Activated CD8-positive, alpha-beta memory T cell treated with anti-CD3 and anti-CD28 coated beads, Interleukin-2, amount 50 U/mL, for 1 hour (primary cell): ENCODE results near the gene SERTAD2.

Source experiments
- DNase-seq: peaks from one replicate; pipeline ENCODE4 v3.0.0-alpha.2; 2020; ENCODE audit errors: extremely low read depth

The SERTAD2 gene

DNA sequence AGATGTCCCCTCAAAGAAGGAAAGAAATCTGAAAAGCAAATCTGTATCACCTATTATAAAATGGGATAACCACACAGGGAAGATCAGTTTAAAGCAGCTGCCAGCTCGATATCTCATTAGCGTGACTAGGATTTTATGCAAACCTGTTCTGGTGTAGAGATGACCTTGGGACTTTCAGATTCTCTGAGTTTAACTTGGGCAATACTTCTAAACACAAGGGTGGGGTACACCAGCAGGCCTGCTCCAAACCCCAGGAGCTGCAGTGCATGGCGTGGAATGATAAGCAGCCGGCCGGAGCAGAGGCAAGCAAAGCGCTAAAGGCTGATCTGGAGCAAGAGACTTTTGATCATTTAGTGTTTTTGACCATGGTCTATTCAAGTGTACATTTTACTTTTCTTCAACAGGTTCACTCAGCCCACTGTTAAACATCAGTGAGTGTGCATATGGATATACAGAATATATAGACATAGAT lies 4.7 kb downstream of the SERTAD2 start:
- DNase-seq, result no peak

- peak; percentile 58 for DNase-seq
Measured at GRCh38 chr2:64646007-64646880, 7.5 kb downstream of the SERTAD2 start.

GRCh38 chr2:64644458-64645382 lies 9.0 kb downstream of the SERTAD2 start:
- DNase-seq, result no peak

GRCh38 chr2:64643838-64644457 lies 9.8 kb downstream of the SERTAD2 start:
- no peak for DNase-seq

DNA sequence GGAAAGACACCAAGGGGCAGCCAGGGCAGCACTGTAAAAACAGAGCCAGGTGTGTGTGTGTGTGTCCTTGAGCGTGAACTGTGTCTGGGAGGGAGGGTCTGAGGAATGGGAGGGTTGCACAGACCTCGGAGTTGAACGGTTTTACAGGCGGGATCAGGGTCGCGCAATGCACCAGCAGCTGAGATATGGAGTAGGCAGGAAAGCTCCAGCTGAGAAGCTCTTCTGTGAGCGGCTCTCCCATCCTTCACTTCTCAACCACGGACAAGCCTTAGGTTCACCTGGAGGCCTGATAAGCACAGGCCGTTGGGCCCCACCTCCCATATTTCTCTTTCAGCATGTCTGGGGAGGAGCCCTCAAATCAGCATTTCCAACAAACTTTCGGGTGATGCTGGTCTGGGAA lies 12.1 kb downstream of the SERTAD2 start:
- DNase-seq, result no peak

DNA sequence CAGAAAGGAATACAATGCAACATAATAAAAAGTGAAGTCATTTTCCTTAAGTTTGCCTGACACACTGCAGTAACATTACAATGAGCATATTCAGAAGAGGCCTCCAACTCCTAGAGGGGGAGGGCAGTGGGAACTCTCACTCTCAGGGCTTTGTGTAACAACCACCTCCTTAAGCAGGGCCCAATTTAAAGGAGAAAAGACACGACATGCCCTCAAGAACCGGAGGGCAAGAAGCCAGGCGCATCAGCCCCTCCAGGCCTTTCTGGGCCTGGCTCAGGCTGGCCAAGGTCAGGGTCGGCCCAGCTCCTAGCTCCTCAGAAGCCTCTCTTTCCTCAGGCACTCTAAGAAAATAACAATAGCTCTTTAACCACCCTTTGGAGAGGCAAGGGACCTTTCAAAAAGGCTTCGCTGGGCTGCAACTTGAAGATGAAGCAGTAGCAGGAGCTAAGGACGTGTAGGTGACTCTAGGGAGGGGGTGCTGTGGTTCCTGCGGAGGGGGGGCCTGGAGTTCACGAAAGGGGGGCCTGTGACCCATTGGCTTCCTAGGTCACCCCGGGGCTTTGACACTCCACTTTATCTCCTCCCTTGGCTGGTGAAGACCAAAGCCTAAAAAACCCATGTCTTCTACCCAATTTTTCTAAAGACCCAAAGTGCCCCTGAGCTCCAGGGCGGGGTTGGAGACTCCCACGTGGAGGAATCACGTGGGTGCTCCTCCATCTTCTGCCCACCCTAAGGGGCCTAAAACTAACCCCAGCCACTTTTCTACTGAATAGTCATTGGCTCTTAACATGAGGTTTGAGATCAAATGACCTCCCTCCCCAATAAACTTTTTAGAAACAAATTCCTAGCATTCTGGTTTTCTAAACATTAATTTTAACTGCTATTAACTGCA lies 13.3 kb downstream of the SERTAD2 start:
- no peak for DNase-seq

DNA sequence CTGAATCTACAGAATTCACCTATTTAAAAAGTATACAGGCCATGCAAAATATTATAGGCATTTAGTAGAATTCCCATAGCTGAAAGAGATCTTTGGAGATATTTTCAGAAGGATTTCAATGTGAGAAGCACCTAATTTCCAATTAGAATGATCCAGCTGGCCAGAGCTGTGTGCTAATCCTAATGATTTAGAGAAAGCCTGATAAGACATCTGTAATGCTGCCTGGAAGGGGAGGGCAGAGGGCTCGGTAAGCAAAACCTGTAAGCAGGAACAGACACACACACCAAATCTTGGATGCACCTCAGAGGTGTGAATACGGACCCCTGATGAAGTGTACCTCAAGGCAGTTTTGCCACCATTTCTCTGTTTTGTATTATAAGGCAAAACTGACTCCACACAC lies 14.0 kb downstream of the SERTAD2 start:
- DNase-seq, result no peak

- no peak for DNase-seq
Measured at GRCh38 chr2:64638502-64639120, 15.1 kb downstream of the SERTAD2 start.

GRCh38 chr2:64637931-64638330 lies 15.8 kb downstream of the SERTAD2 start:
- no peak for DNase-seq

DNA sequence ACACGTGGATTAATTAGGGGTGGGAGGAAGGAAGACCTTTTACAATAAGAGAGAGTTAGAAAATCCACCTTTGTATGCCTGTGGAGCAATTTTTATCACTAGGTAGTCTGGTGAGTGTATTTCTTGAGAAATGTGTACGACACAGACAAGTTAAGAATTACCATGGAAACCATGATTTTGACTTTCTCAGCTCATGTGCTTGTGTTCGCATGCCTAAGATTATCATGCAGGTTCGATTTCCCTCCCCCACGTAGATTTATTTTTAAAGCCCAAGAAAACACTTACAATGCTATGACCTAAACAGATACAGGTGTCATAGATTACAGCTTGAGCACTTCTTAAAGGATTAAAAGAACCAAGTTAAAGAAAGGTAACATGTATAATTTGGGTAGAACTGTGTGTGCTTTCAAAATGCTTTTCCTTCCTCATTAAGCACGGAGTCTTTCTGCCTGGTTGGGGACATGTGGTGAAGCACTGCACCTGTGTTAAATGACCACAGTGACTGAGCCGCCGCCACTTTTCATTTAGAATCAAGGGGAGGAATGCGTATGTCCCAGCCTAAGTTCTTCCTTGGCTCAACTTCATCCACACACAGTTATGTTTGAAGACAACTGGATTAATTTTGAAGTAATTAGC lies 16.6 kb downstream of the SERTAD2 start:
- no peak for DNase-seq

GRCh38 chr2:64635976-64636911 lies 17.5 kb downstream of the SERTAD2 start:
- DNase-seq, result no peak

DNA sequence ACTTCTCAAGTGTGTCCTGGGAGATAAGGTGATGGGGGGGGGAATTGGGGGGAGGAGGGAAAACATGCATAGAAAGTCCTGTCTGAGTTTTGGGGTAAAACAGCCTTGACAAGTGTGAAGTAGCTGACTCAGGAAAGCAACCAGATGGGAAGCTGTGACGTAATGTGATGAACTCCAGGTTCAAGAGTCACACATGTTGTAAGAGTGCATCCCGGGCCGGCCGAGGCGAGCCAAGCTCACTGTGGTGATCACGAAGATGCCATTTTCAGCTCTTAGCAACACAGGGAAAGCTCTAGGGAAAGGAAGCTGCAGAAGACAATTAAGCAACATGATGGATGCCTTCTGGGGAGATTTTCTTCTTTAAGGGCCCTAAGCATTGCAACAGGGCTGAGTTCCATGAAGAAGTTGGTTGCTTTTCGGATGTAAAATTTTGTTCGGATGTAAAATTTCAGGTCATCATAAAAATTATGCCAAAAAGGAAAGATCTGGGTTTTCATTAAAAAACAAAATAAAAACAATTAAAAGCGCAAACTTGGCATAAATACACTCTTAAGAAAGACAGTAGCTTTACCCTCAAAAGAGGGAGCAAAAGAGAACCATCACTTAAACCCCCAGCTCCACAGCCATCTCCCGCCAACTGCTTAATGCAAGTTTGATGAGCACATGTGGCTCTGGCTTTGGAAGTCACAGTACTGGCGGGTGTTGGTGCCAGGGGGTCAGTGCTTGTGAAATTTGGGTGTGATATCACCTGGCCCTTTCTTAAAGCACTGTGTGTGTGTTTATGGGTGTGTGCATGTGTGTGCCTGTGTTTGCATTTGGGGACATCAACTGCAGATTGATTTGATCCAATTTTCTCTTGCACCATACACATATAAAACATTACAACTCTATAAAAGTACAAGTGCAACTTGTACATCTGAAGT lies 19.1 kb downstream of the SERTAD2 start:
- DNase-seq, result no peak

GRCh38 chr2:64632835-64633819 lies 20.6 kb downstream of the SERTAD2 start:
- no peak for DNase-seq

- no peak for DNase-seq
Measured at GRCh38 chr2:64631771-64632170, 21.9 kb downstream of the SERTAD2 start.

DNA sequence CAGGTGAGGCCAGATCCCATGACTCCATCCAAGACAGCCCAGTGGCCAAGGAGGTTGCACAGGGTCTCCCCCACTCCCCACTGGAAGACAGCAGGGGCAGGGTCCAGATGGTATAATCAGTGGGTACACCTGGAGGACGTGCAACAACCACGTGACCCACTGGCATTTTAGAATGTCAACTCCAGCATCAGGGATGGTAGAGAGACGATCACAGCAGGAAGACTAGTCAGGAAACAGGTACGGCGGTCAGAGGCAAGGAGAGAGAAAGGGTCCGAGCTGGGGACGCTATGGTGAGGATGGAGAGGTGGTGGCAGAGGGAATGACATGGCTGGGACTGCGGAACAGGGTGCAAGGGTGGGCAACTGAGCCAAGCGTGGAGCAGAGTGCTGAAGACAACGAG lies 23.0 kb downstream of the SERTAD2 start:
- no peak for DNase-seq

- no peak for DNase-seq
Measured at GRCh38 chr2:64629875-64630274, 23.8 kb downstream of the SERTAD2 start.

DNA sequence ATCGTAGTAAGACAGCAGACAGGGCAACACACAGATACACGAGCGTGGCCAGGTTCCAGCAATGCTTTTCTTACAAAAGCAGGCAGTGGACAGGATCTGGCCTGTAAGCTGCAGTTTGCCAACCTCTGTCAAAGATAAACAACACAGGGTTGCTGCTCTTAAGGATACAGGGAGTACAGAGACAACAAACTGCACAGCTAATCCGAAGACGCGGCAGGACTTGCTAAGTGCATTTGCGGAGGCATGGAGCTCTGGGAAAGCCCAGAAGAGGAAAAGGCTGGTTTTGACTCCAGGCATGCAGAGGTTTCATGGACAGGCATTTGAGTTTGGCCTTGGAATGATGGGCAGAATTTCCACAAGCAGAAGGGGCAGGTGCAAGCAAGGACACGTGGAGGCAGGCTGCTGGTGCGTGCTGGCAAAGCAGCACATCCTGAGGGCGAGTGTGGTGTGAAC lies 24.4 kb downstream of the SERTAD2 start:
- DNase-seq, result no peak
